K562 (cell line): ENCODE results near the gene GRIK2. TPM values are rescaled to one million over a fixed set of nuclear protein-coding genes. Genes with fewer than 3 reads are reported as not detected.
A peak's percentile ranks its signal among the peaks of the same experiment; 100 is the strongest.

Source experiments
- ATAC-seq: fragments of 200-7000 bp; cut with Tn5 transposase; 3 replicates; pipeline ENCODE4 v1.9.1; 2020; ENCODE audit warnings: moderate library complexity
- BruUV-seq: library from RNA; stranded (reverse); fragments of 400-500 nt; replicated peaks from 2 replicates; lab custom pipeline; 2021; lab: Mats Ljungman, UMichigan
- CTCF ChIA-PET: fragments of 300-600 bp; formaldehyde crosslinking; extraction: SDS; loops from one replicate; lab custom pipeline; 2021; ENCODE audit warnings: low intra/inter-chr PET ratio; lab: Yijun Ruan, JAX
- POLR2A ChIA-PET: fragments of 300-600, 350-650 bp; sonication (Branson Sonifier 250); formaldehyde crosslinking; extraction: SDS; loops from one replicate; lab custom pipeline; 2021; ENCODE audit warnings: antibody characterized with exemption, inconsistent platforms; lab: Yijun Ruan, JAX
- DNase-seq, 4 experiments: peaks; one replicate each; pipeline versions ENCODE4 v3.0.0 to v3.0.0-alpha.2; 2011 to 2018; ENCODE audit warnings: low spot score in 3 of 4, mixed read lengths in 3 of 4; ENCODE audit errors: extremely low read depth in 1 of 4
- FAIRE-seq: peaks from 2 replicates; lab custom pipeline; 2011; peaks lifted over from hg19 to GRCh38; lab: Jason Lieb, UNC
- H2AFZ ChIP-seq: 2 replicates; pipeline ENCODE4 v1.6.0; 2011; ENCODE audit warnings: low read depth, low read length, control low read depth, inconsistent platforms
- H3K27ac ChIP-seq: fragments of 200-600 bp; 3 replicates; pipeline ENCODE4 v1.8.0; 2011; ENCODE audit warnings: low read depth, mild to moderate bottlenecking, control low read depth, inconsistent platforms, low read length, moderate library complexity, mixed read lengths; ENCODE audit errors: extremely low read depth
- H3K27me3 ChIP-seq, 2 experiments: fragments of 300-600 bp in 1 of 2; 2 replicates in 1 of 2; 3 replicates in 1 of 2; pipeline versions ENCODE4 v1.6.0 to v1.8.0; 2011; ENCODE audit warnings: inconsistent platforms in 2 of 2, low read length in 2 of 2, mild to moderate bottlenecking in 1 of 2, mixed read lengths in 1 of 2, moderate library complexity in 1 of 2; ENCODE audit not compliant: control insufficient read depth in 2 of 2, insufficient read depth in 2 of 2
- H3K36me3 ChIP-seq: fragments of 300-600 bp; 3 replicates; pipeline ENCODE4 v1.8.0; 2011; ENCODE audit warnings: mild to moderate bottlenecking, low read length, inconsistent platforms; ENCODE audit not compliant: control insufficient read depth, insufficient read depth
- H3K4me1 ChIP-seq, 2 experiments: fragments of 200-600 bp in 1 of 2; replicated peaks in 1 of 2; 2 replicates in 1 of 2; 3 replicates in 1 of 2; pipeline versions ENCODE4 v1.5.1 to v1.8.0; 2011; ENCODE audit warnings: inconsistent platforms in 2 of 2, low read length in 2 of 2, mild to moderate bottlenecking in 1 of 2, mixed read lengths in 1 of 2, moderate library complexity in 1 of 2; ENCODE audit not compliant: control insufficient read depth in 2 of 2, insufficient read depth in 2 of 2
- H3K4me2 ChIP-seq: 2 replicates; pipeline ENCODE4 v1.6.1; 2011; ENCODE audit warnings: low read length, control low read depth, inconsistent platforms, mixed read lengths; ENCODE audit not compliant: insufficient read depth
- H3K4me3 ChIP-seq: fragments of 200-600 bp; sonication (generic), shearing (Covaris generic); 2 replicates; pipeline ENCODE4 v1.5.1; 2016; ENCODE audit warnings: control low read depth, inconsistent platforms
- H3K79me2 ChIP-seq: fragments of 200-600 bp; 3 replicates; pipeline ENCODE4 v1.8.0; 2011; ENCODE audit warnings: low read length, inconsistent platforms; ENCODE audit not compliant: control insufficient read depth, insufficient read depth
- H3K9ac ChIP-seq, 2 experiments: 2 replicates each; pipeline versions ENCODE4 v1.6.0 to v1.6.1; 2011; ENCODE audit warnings: low read depth in 2 of 2, low read length in 2 of 2, control low read depth in 1 of 2, inconsistent platforms in 1 of 2, mild to moderate bottlenecking in 1 of 2, mixed read lengths in 1 of 2; ENCODE audit not compliant: insufficient read depth in 1 of 2
- H3K9me1 ChIP-seq: one replicate; pipeline ENCODE4 v1.6.0; 2011; ENCODE audit warnings: inconsistent platforms, mild to moderate bottlenecking, low read length, moderate library complexity; ENCODE audit not compliant: control insufficient read depth, insufficient read depth
- H3K9me3 ChIP-seq: replicated peaks from 2 replicates; pipeline ENCODE4 v1.5.1; 2011; ENCODE audit warnings: low read depth, low read length, inconsistent platforms; ENCODE audit not compliant: control insufficient read depth, insufficient read depth
- H4K20me1 ChIP-seq: replicated peaks from 2 replicates; pipeline ENCODE4 v1.6.1; 2011; ENCODE audit warnings: low read length, inconsistent platforms, mixed read lengths; ENCODE audit not compliant: control insufficient read depth, insufficient read depth
- CBX3 ChIP-seq, 2 experiments: IDR thresholded peaks; 1 replicate in 1 of 2; 2 replicates in 1 of 2; pipeline ENCODE4 v1.6.1; 2012; ENCODE audit warnings: inconsistent platforms in 2 of 2, low read length in 2 of 2, borderline replicate concordance in 1 of 2, control low read depth in 1 of 2
- CHD4 ChIP-seq: fragments of 200-600 bp; sonication (generic); IDR thresholded peaks from 3 replicates; pipeline ENCODE4 v1.6.1; 2012; ENCODE audit warnings: low read depth, mild to moderate bottlenecking, mixed read lengths, low read length, inconsistent platforms; ENCODE audit not compliant: insufficient read depth, insufficient replicate concordance, poor library complexity, severe bottlenecking
- DIDO1 ChIP-seq: fragments of 450-650 bp; IDR thresholded peaks from 2 replicates; pipeline ENCODE4 v1.6.1; 2016; ENCODE audit warnings: low read depth, missing biosample characterization, missing genetic modification characterization
- LCOR ChIP-seq: sonication (generic); formaldehyde crosslinking; IDR thresholded peaks from 2 replicates; pipeline ENCODE4 v1.8.0; 2022; ENCODE audit warnings: mild to moderate bottlenecking, missing genetic modification reagents
- MCM3 ChIP-seq: fragments of 450-650 bp; IDR thresholded peaks from 2 replicates; pipeline ENCODE4 v1.6.1; 2016
- WGBS: fragments of 100-300 bp; shearing (Covaris generic); methylation state at CpG from one replicate; pipeline ENCODE4 v1.1.6; 2016; ENCODE audit warnings: low coverage, mixed read lengths; ENCODE audit not compliant: insufficient coverage; ENCODE audit errors: missing lambda C conversion rate; 5-methylcytosine and 5-hydroxymethylcytosine counted together
- in situ Hi-C: fragments of 300-500 bp; cut with MboI; formaldehyde crosslinking; loops from 4 replicates; pipeline ENCODE4 v1.15.0; 2018; ENCODE audit warnings: inconsistent platforms, mixed read lengths
- intact Hi-C: fragments of 100-400 bp; cut with micrococcal nuclease; formaldehyde crosslinking; loops from 2 replicates; pipeline ENCODE4 v1.14.2; 2022
- polyA plus RNA-seq, 8 experiments: library from polyadenylated mRNA; depleted of rRNA in 4 of 8; stranded (reverse) in 5 of 8; unstranded in 3 of 8; fragments of >200 nt; fragmentation: Nextera tagmentation in 2 of 8; fragmentation: Illumina TruSeq in 1 of 8; extraction: Ambion mirVana in 2 of 8; extraction: Trizol in 1 of 8; gene quantifications; 2 replicates each; pipeline versions ENCODE4 v1.2.1 to v1.2.3, GENCODE V29; 2011 to 2014; ENCODE audit warnings: inconsistent platforms in 1 of 8, missing spikeins in 1 of 8
- total RNA-seq, 7 experiments: library from RNA; depleted of rRNA in 6 of 7; stranded (reverse); fragments of >200 nt in 6 of 7; fragmentation: Illumina TruSeq in 2 of 7; extraction: Trizol in 2 of 7; gene quantifications; 2 replicates each; pipeline versions ENCODE4 v1.2.1 to v1.2.3, GENCODE V29; 2011 to 2021; ENCODE audit warnings: low replicate concordance in 1 of 7
- TF ChIP-seq, protein P1 (sequence below): IDR thresholded peaks from 3 replicates; pipeline ENCODE4 v1.6.1; 2011; ENCODE audit warnings: borderline replicate concordance, mild to moderate bottlenecking, moderate library complexity; ENCODE audit not compliant: insufficient read length; ENCODE audit errors: extremely low read depth
- TF ChIP-seq, protein P2 (sequence below): fragments of 250-450 bp; sonication (Bioruptor Pico); IDR thresholded peaks from 2 replicates; pipeline ENCODE4 v1.8.0; 2022; ENCODE audit warnings: moderate library complexity, mild to moderate bottlenecking, inconsistent platforms
- TF ChIP-seq, protein P3 (sequence below): fragments of 250-450 bp; sonication (Bioruptor Pico); IDR thresholded peaks from 2 replicates; pipeline ENCODE4 v1.5.1; 2021; ENCODE audit warnings: mild to moderate bottlenecking
- TF ChIP-seq, protein P4 (sequence below): fragments of 250-450 bp; sonication (Bioruptor Pico); IDR thresholded peaks from 2 replicates; pipeline ENCODE4 v1.5.0; 2021

GRIK2 gene
- total and polyA plus RNA-seq, 9 of the 15 experiments (the other 6 are each of a cell fraction or from before 2014, with no cell fraction given): not detected

DNA sequence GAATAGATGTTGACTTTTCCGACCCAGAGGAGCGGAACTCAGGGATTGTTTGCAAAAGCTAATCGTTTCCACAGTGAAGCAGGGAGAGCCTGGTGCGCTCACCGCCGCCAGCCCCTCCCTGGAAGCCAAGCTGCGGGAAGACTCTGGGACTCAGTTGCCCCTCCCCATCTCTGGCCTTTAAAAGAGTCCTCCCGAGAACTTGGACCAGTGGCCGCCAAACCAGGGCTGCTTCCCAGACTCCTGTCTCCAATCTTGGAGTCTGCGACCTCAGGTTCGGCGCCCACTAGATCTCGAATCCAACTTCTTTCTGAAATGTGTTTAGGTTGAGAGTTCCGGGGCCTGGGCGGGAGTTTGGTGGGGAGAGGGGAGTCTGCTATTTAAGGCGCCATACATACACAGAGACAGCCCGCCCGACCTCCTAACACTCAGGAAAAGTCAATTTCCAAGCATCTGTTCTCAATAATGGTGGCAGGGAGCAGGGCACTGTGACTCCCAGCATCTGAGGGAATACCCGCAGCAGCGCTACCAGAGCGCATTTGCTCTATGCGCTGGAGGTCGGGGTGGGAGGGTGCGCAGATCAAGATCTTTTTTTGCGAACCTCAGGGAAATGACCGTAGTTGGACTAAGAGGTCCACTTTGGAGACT, 800 bp upstream of the GRIK2 start (continued):
- TF ChIP-seq, protein P1, sequence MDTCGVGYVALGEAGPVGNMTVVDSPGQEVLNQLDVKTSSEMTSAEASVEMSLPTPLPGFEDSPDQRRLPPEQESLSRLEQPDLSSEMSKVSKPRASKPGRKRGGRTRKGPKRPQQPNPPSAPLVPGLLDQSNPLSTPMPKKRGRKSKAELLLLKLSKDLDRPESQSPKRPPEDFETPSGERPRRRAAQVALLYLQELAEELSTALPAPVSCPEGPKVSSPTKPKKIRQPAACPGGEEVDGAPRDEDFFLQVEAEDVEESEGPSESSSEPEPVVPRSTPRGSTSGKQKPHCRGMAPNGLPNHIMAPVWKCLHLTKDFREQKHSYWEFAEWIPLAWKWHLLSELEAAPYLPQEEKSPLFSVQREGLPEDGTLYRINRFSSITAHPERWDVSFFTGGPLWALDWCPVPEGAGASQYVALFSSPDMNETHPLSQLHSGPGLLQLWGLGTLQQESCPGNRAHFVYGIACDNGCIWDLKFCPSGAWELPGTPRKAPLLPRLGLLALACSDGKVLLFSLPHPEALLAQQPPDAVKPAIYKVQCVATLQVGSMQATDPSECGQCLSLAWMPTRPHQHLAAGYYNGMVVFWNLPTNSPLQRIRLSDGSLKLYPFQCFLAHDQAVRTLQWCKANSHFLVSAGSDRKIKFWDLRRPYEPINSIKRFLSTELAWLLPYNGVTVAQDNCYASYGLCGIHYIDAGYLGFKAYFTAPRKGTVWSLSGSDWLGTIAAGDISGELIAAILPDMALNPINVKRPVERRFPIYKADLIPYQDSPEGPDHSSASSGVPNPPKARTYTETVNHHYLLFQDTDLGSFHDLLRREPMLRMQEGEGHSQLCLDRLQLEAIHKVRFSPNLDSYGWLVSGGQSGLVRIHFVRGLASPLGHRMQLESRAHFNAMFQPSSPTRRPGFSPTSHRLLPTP: no peak
- no peak for TF ChIP-seq CHD4
- TF ChIP-seq MCM3: no peak
- TF ChIP-seq, all 486 proteins: peak for 0

DNA sequence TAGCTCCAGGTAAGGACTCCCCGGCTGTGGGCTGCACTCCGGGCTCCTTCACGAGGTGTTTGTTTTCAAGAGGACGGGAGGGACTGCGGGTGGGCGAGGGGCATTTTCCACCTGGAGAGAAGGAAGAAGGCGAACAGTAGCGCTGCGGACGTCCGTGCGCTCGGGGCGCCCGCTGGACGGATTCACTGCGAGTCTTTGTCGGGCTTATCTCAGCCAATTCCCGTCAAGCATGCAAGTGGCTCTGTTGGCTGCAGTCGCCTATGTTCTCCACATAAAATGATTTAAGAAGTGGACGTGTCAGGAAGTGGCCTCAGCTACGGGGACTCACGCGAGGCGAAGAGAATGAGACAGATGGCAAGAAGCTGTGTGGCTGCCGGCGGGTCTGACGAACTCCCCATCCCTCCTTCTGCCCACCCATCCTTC, 332 bp downstream of the GRIK2 start:
- Histone ChIP-seq H3K9me3 (no peaks in the 10 kb centered on the region), H3K27ac (no peak overlapping the region), H3K4me2 (no peak overlapping the region), H2AFZ (no peak overlapping the region), H3K9ac (no peak overlapping the region; a peak in 1 of 4 replicates), H3K36me3 (no peaks in the 10 kb centered on the region), H3K27me3 (peaks cover 0 to 7% of the 10 kb centered on the region in 2 experiments; a peak in 2 of 5 replicates), H3K4me3 (no peak overlapping the region), H3K79me2 (no peaks in the 10 kb centered on the region), H3K4me1 (peaks cover 0 to 6% of the 10 kb centered on the region in 2 experiments; a peak in 2 of 5 replicates), H3K9me1 (no peaks in the 10 kb centered on the region), H4K20me1 (no peaks in the 10 kb centered on the region)
- intact Hi-C loops: no loop called here
- BruUV-seq: no TSS peak
- no peak for FAIRE-seq
- peak; percentile 38; the same call in 2 of the 3 replicates for ATAC-seq
- ChIA-PET POLR2A (no interaction called here), CTCF (no interaction called here)
- DNase-seq: no peak
- WGBS: under 1% methylated on average over 12 of the region's 28 CpGs
- in situ Hi-C loops: no loop called here
- TF ChIP-seq, protein P2, sequence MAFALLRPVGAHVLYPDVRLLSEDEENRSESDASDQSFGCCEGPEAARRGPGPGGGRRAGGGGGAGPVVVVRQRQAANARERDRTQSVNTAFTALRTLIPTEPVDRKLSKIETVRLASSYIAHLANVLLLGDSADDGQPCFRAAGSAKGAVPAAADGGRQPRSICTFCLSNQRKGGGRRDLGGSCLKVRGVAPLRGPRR (CRISPR knock-in tag): no peak
- TF ChIP-seq, protein P3, sequence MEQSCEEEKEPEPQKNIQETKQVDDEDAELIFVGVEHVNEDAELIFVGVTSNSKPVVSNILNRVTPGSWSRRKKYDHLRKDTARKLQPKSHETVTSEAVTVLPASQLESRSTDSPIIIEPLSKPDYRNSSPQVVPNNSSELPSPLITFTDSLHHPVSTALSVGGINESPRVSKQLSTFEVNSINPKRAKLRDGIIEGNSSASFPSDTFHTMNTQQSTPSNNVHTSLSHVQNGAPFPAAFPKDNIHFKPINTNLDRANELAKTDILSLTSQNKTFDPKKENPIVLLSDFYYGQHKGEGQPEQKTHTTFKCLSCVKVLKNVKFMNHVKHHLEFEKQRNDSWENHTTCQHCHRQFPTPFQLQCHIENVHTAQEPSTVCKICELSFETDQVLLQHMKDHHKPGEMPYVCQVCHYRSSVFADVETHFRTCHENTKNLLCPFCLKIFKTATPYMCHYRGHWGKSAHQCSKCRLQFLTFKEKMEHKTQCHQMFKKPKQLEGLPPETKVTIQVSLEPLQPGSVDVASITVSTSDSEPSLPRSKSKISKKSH (CRISPR knock-in tag): no peak
- TF ChIP-seq LCOR (CRISPR knock-in tag) (no peak), CBX3 (IDR thresholded peaks at IDR 0.05; ENCODE audit: borderline replicate concordance in 1 of 2, low read length in 2 of 2) (no peak), DIDO1 (no peak)
- TF ChIP-seq, protein P4, sequence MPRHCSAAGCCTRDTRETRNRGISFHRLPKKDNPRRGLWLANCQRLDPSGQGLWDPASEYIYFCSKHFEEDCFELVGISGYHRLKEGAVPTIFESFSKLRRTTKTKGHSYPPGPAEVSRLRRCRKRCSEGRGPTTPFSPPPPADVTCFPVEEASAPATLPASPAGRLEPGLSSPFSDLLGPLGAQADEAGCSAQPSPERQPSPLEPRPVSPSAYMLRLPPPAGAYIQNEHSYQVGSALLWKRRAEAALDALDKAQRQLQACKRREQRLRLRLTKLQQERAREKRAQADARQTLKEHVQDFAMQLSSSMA (CRISPR knock-in tag): no peak
